Keratinocyte (primary cell): Measurements from ENCODE around the gene OR13J1. TPM values are rescaled to one million over a fixed set of nuclear protein-coding genes. Genes with fewer than 3 reads are reported as not detected.
A peak's percentile ranks its signal among the peaks of the same experiment; 100 is the strongest.

Experiments
- DNase-seq: peaks from one replicate; pipeline ENCODE4 v3.0.0-alpha.2; 2011; ENCODE audit warnings: low read depth, missing footprints, low spot score
- FAIRE-seq: peaks from 2 replicates; lab custom pipeline; 2011; peaks lifted over from hg19 to GRCh38; lab: Jason Lieb, UNC
- H2AFZ ChIP-seq: 2 replicates; pipeline ENCODE4 v1.6.0; 2012; ENCODE audit warnings: low read length, control low read depth, inconsistent platforms; ENCODE audit not compliant: control insufficient read depth
- H3K27ac ChIP-seq: 2 replicates; pipeline ENCODE4 v1.5.1; 2011; ENCODE audit warnings: low read length; ENCODE audit not compliant: control insufficient read depth, insufficient read depth
- H3K27me3 ChIP-seq: 3 replicates; pipeline ENCODE4 v1.6.0; 2011; ENCODE audit warnings: low read length; ENCODE audit not compliant: control insufficient read depth, insufficient read depth; ENCODE audit errors: extremely low read depth
- H3K36me3 ChIP-seq, 2 experiments: 2 replicates in 1 of 2; 3 replicates in 1 of 2; pipeline ENCODE4 v1.5.1; 2011; ENCODE audit warnings: low read length in 2 of 2, mild to moderate bottlenecking in 1 of 2; ENCODE audit not compliant: control insufficient read depth in 2 of 2, insufficient read depth in 2 of 2; ENCODE audit errors: extremely low read depth in 1 of 2
- H3K4me1 ChIP-seq: 3 replicates; pipeline ENCODE4 v1.5.1; 2011; ENCODE audit warnings: low read length; ENCODE audit not compliant: control insufficient read depth, insufficient read depth; ENCODE audit errors: extremely low read depth
- H3K4me2 ChIP-seq: 3 replicates; pipeline ENCODE4 v1.6.0; 2011; ENCODE audit warnings: low read depth, low read length; ENCODE audit not compliant: control insufficient read depth, insufficient read depth; ENCODE audit errors: extremely low read depth
- H3K4me3 ChIP-seq, 3 experiments: fragments of 200-600 bp in 1 of 3; sonication (generic) in 1 of 3; 2 replicates in 2 of 3; 3 replicates in 1 of 3; pipeline ENCODE4 v1.5.1; 2011 to 2016; ENCODE audit warnings: low read length in 3 of 3, mild to moderate bottlenecking in 3 of 3, control low read depth in 2 of 3, inconsistent platforms in 1 of 3, low read depth in 1 of 3, mixed read lengths in 1 of 3, mixed run types in 1 of 3, moderate library complexity in 1 of 3; ENCODE audit not compliant: control insufficient read depth in 2 of 3, insufficient read depth in 2 of 3; ENCODE audit errors: extremely low read depth in 1 of 3
- H3K79me2 ChIP-seq: 2 replicates; pipeline ENCODE4 v1.6.0; 2012; ENCODE audit warnings: low read length; ENCODE audit not compliant: control insufficient read depth, insufficient read depth
- H3K9ac ChIP-seq: 3 replicates; pipeline ENCODE4 v1.6.0; 2011; ENCODE audit warnings: low read length; ENCODE audit not compliant: control insufficient read depth, insufficient read depth; ENCODE audit errors: extremely low read depth
- H3K9me1 ChIP-seq: 3 replicates; pipeline ENCODE4 v1.6.0; 2011; ENCODE audit warnings: low read length; ENCODE audit not compliant: control insufficient read depth, insufficient read depth; ENCODE audit errors: extremely low read depth
- H3K9me3 ChIP-seq: 2 replicates; pipeline ENCODE4 v1.5.1; 2012; ENCODE audit warnings: low read depth, low read length; ENCODE audit not compliant: control insufficient read depth
- H4K20me1 ChIP-seq: 3 replicates; pipeline ENCODE4 v1.6.0; 2011; ENCODE audit warnings: low read length; ENCODE audit not compliant: control insufficient read depth, insufficient read depth; ENCODE audit errors: extremely low read depth
- CTCF ChIP-seq, 3 experiments: IDR thresholded peaks in 1 of 3; conservative IDR thresholded peaks in 1 of 3; optimal IDR thresholded peaks in 1 of 3; 2 replicates in 2 of 3; 3 replicates in 1 of 3; pipeline versions ENCODE3 to v1.5.1; 2011; ENCODE audit warnings: low read length in 3 of 3, mild to moderate bottlenecking in 3 of 3, moderate library complexity in 2 of 3, control low read depth in 1 of 3, inconsistent platforms in 1 of 3; ENCODE audit not compliant: insufficient read depth in 2 of 3; ENCODE audit errors: extremely low read depth in 1 of 3
- EZH2 ChIP-seq: IDR thresholded peaks from one replicate; pipeline ENCODE4 v1.6.1; 2012; ENCODE audit warnings: inconsistent platforms, mild to moderate bottlenecking, low read length, moderate library complexity
- dilution Hi-C: fragments of 300-500 bp; cut with MboI; formaldehyde crosslinking; loops from one replicate; pipeline ENCODE4 v1.7.0; 2020; ENCODE audit warnings: low sequenced_read_pairs; ENCODE audit not compliant: extremely low pct_ligation_motif_present
- polyA plus RNA-seq, 5 experiments: library from polyadenylated mRNA; depleted of rRNA in 3 of 5; stranded (reverse) in 3 of 5; stranded (forward) in 1 of 5; unstranded in 1 of 5; fragments of >200 nt; gene quantifications; 1 replicate in 1 of 5; 2 replicates in 3 of 5; 3 replicates in 1 of 5; pipeline versions ENCODE4 v1.2.1 to v1.2.3, GENCODE V29; 2011 to 2012; ENCODE audit warnings: missing spikeins in 2 of 5, low read depth in 1 of 5, low replicate concordance in 1 of 5

The OR13J1 gene
- polyA plus RNA-seq, 1 donor (not counting 4 experiments of a cell fraction or from before 2014, with no cell fraction given), result not detected

GRCh38 chr9:35844628-35845270 lies 25.5 kb downstream of the OR13J1 start:
- dilution Hi-C loops, result no loop called here
- Histone ChIP-seq H3K9me1 (peaks cover 2% of the 10 kb centered on the region), H2AFZ (no peak overlapping the region), H3K4me2 (peak overlapping the region; percentile 34), H3K36me3 (peaks cover 0 to under 1% of the 10 kb centered on the region in 2 experiments), H3K27me3 (no peaks in the 10 kb centered on the region), H4K20me1 (no peaks in the 10 kb centered on the region), H3K27ac (peak overlapping the region; percentile 53), H3K4me1 (peaks cover 37% of the 10 kb centered on the region), H3K9ac (no peak overlapping the region), H3K79me2 (no peaks in the 10 kb centered on the region), H3K9me3 (no peaks in the 10 kb centered on the region), H3K4me3 (no peak overlapping the region)
- FAIRE-seq, result peak; percentile 91
- no peak for TF ChIP-seq CTCF (optimal IDR thresholded peaks at IDR 0.05 in 1 of 3, IDR thresholded peaks at IDR 0.05 in 1 of 3, conservative IDR thresholded peaks at IDR 0.05 in 1 of 3; ENCODE audit: extremely low read depth in 1 of 3, insufficient read depth in 2 of 3, low read length in 3 of 3)
- no peak for DNase-seq

- no peaks in the 10 kb centered on the region for H3K79me2 ChIP-seq
- no peak overlapping the region for H3K4me2 ChIP-seq
- no peak overlapping the region for H3K9ac ChIP-seq
- DNase-seq, result no peak
- FAIRE-seq, result no peak
- H3K27me3 ChIP-seq, result no peaks in the 10 kb centered on the region
- H4K20me1 ChIP-seq, result no peaks in the 10 kb centered on the region
- peaks cover 33% of the 10 kb centered on the region for H3K4me1 ChIP-seq
- TF ChIP-seq CTCF (optimal IDR thresholded peaks at IDR 0.05 in 1 of 3, IDR thresholded peaks at IDR 0.05 in 1 of 3, conservative IDR thresholded peaks at IDR 0.05 in 1 of 3; ENCODE audit: extremely low read depth in 1 of 3, insufficient read depth in 2 of 3, low read length in 3 of 3) (no peak), EZH2 (no peak)
- dilution Hi-C loops, result no loop called here
- no peaks in the 10 kb centered on the region for H3K9me3 ChIP-seq
- H3K36me3 ChIP-seq, result no peaks in the 10 kb centered on the region
- peaks cover 2% of the 10 kb centered on the region for H3K9me1 ChIP-seq
- no peak overlapping the region for H3K27ac ChIP-seq
- H3K4me3 ChIP-seq, result no peak overlapping the region
- no peak overlapping the region for H2AFZ ChIP-seq
Observed at GRCh38 chr9:35842795-35843194, 27.4 kb downstream of the OR13J1 start.
